HG03139 (cell line): Measurements from ENCODE around the gene PRKCSH.
A peak's percentile ranks its signal among the peaks of the same experiment; 100 is the strongest.
"Not testable (repeated sequence)": the region's sequence is repeated elsewhere in the genome, so short reads cannot be mapped to it uniquely, and the experiment has no call there.

Experiments used
- ATAC-seq: cut with Tn5 transposase; IDR thresholded peaks from one replicate; pipeline ENCODE4 v1.9.1; 2021; ENCODE audit not compliant: unreplicated experiment

The PRKCSH gene

DNA sequence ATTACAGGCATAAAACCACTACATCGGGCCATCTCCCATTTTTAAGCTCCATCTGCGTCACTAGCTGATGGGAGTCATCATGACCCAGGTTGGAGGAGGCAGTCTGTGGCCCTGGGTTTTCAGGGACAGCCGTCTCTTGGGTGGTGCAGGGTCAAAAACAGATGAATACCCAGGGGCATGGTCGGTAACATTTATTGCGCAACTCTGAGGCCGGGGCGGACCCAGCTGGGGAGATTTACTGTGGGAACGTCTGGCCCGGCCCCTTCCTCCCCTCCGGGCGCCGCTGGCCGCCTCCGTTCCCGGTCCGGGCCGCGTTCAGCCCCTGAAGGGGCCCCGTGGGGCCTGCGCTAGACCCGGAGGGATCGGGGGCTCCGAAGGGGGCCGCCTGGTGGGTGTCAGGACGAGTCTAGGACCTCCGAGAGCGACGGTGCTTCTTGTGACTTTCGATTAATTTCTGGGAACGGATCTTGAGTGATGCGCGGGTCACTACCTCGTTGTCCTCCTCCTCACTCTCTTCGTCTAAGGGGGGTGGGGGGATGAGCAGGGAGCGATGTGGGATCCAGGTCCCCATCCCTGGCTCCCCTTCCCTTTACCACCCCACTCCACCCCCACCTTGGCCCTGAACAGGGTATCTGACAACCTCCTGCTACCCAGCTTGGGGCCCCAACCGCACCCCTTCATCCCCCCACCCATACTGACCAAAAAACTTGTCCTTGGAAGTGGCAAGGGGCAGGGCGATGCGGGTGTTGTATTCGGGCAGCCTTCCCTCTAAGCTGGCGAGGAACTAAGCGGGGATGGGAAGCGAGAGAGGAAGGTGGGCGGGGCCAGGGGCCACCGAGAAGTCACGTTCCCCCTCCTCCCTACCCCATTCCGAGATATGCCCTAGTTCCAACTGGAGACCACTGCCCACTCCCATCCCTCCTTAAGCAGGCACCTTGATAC lies 14.7 kb upstream of the PRKCSH start:
- no peak for ATAC-seq

DNA sequence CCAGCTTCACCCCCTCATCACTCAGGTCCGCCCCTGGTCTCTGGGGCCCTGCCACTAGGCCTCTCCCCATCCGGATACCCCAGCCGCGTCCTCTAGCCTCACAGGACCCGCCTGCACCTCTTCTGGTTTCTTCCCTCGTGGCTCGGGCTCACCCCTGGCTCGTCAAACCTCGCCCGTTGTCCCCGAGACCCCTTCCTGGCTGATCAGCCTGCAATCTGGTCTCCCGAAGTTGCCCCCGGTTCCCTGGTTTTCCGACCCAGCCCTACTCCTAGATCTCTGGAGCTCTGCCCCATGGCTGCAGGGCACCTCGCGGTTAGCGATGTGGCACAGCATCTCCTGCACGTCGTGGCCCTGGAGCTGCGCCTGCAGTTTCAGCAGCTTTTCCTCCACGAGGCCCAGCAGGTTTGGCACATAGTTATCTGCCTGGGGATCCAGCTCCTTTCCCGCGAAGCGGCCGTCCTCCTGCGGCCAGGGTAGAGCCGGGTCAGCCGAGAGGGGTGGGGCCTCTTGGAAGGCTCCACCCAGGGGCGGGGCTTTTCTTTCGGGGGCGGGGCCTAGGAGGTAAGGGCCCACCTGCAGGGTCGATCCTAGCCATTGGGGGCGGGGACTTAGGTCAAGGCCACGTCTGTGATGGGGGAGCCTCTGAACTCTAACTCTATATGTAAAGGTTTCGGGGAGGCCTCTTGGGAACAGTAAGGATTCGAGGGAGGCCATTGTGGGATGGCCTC lies 13.9 kb upstream of the PRKCSH start:
- ATAC-seq, result peak; percentile 27

DNA sequence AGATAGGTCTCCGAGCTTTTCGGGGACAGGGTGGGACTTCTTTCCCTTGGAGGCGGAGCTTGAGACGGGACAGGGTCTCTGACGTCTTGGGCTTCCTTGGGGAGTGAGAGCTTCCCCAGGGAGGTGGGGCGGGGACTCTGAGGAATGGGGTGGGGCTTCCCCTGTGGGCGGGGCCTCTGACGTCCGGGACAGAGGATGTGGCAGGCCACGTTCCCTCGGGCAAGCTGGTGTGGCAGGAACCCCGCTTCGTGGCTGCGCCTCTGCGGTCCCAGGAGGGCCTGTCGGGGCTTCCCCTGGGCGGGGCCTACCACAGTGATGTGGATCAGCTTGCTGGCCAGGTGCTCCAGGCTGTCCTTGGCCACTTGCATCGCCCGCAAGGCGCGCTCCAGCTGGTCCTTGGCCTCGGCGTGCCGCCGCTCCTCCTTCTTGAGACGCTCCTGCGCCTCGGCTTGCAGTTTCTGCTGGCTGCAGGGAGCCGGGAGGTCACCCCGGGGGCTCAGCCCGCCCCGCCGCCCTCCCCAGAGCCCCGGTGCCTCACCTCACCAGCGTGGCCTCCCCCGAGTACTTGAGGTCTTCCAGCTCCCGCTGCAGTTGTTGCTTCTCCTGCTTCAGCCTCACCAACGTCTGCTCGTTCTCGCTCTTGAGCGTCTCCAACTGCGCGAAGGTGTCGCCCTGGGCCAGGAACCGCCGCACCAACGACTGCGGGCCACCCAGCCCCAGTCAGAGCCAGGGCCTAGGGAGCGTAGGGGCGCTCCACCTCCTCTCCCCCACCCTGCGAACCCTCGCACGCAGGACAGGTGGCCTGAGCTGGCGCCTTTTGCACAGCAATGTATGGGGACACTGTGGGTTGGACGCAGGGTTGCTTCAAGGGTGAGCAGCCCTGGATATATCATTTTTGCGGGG lies 13.0 kb upstream of the PRKCSH start:
- ATAC-seq, result peak; percentile 57

DNA sequence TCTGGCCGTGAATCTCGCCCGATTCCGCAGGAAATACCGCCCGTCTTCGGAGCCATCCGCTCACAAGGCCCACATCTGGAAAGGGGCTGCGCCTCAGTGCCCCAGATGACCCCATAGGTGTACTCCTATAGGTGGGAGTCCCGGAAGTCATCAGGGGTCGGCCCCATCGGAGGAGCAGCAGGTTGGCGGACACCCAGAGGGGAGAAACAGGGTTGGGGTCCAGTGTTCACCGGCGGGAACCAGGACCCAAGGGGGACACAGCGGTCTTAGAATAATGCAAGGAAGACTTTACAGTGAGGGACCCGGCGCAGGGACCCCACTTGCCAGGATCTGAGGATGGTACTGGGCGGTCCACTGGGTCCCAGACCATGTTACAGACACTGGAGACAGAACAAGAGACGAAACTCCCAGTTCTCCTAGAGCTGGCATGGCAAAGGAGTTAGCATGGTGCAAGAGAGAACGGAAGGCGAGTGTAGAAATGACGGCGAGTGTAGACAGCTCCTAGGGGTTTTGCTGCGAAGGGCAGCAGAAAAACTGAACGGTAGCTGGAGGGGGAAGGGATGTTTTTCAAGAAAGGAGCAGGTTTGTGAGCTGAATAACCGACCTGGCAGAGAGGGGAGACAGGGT lies 12.2 kb upstream of the PRKCSH start:
- no peak for ATAC-seq

DNA sequence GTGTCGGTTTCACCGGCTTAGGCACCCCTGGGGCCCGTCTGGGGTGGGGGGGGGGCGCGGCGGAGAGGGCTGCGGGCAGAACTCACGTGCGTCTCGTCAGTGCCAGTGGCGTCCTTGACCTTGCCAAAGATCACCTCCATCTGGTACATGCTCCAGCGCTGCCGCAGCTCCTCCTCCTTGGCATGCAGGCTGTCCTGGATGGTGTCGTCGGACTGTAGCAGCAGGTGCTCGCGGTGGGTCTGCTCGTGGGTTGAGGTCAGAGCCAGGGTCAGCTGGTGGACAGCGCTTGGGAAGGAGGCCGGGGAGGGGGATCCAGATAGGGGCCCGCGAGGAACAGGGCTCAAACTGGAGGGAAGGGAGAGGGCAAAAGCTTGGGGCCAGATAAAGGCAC lies 11.6 kb upstream of the PRKCSH start:
- ATAC-seq, result no peak

DNA sequence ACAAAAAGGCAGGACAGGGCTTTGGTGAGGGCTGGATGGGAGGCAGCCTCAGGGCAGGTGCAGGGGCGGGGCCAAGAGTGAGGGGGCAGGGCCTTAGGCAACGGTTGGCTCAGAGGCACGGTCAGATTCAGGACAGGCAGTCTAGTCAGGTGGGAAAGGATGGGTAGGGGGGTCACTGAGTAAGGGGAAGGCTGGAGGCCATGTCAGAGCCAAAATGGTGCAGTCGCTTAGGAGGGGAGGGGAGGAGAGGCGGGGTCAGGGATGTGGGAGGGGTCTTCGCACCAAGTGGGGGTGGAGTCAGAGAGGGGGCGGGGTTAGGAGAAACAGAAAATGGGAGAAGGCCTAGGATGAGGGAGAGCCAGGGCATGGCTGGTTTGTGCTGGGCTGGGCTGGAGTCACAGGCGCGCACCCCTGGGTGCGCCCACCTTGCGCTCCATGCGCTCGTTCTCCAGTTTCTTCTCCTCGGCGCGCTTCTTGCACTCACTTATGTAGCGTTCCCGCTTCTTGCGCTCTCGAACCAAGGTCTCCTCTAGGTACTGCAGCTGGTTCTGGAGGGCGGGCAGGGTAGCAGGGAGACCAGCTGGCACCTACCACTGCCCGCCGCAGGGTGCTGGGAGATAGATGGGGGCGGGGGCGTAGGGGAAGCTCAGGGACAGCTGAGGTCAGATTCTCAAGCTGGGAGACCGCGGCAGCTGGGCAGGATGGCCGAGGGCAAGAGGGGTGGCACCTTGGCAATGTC lies 9.5 kb upstream of the PRKCSH start:
- ATAC-seq, result no peak

DNA sequence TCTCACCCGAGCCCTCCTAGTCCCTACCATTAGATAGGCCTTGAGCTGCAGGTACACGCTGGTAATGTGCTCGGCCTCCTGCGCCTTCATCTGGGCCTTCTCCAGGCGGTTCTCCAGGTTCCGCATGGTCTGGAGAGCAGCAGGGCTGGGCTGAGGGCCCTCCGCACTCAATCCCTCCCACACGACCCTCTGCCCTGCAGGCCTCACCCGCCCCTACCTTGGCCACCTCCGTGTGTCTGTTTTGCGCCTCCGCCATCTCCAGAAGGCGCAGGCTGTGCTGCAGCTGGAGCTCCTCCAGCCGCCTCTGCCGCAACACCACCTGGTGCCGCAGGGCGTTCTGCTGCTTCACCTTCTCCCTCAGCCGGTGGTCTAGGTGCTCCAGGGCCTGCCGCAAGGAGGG lies 8.8 kb upstream of the PRKCSH start:
- ATAC-seq, result no peak

DNA sequence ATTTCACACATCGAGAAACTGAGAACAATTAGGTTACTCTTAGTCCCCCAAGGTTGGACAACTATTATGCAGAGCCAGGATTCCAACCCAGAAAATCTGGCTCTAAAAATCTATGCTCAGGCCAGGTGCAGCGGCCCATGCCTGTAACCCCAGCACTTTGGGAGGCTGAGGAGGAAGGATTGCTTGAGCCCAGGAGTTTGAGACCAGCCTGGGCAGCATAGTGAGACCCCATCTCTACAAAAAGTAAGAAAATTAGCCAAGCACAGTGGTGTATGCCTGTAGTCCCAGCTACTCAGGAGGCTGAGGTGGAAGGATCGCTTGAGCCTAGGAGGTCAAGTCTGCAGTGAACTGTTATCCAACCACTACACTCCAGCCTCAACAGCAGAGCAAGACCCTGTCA lies 1.9 kb upstream of the PRKCSH start:
- ATAC-seq, result not testable (repeated sequence)

DNA sequence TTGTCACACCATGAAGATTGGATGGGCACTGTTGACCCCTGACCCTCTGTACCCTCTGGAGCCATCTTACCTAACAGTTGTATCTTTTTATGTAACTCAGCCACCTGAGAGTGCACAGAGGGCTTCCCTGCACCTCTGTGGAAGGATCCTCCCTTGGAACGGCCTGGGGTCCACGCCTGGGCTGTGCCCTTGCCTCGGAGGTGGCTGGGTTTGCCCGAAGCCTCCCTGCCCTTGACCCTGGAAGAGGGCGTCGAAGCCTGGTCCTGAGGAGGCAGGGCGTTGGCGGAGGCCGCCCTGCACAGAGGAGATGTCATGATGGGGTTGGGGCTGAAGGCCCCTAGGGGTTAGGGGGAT lies 755 bp upstream of the PRKCSH start:
- no peak for ATAC-seq

DNA sequence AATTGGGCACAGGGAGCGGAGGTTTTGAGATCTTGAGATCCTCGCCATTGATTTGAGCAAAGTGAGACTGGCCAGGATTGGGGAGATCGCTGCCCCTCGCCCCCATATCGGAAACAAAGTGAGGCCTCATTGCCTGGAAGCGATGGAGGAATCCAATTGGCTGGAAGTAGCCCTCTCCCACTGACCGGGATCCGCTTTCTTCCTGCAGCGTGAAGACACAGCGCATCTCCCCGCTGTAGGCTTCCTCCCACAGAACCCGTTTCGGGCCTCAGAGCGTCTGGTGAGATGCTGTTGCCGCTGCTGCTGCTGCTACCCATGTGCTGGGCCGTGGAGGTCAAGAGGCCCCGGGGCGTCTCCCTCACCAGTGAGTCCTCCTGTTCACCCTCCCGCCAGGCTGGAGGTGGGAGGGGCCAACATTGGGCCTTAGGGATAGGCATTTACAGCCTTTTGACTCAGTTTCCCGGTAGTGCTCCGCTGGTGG lies 438 bp downstream of the PRKCSH start:
- ATAC-seq, result no peak

DNA sequence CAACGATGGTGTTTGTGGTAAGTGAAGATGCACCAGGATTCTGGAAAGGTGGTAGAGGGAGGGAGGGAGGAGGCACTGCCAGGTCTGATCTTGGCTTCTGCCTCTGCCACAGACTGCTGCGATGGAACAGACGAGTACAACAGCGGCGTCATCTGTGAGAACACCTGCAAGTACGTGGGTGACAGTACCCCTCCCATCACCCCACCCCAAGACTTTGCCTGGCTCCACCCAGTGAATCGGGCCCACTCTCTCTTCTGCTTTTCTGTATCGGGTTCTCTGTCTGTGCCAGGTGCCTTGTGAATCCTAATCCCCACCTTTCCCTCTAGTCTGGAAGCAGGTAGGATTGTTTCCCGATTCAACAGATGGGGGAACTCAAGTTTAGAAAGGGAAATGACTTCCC lies 2.5 kb downstream of the PRKCSH start:
- no peak for ATAC-seq

DNA sequence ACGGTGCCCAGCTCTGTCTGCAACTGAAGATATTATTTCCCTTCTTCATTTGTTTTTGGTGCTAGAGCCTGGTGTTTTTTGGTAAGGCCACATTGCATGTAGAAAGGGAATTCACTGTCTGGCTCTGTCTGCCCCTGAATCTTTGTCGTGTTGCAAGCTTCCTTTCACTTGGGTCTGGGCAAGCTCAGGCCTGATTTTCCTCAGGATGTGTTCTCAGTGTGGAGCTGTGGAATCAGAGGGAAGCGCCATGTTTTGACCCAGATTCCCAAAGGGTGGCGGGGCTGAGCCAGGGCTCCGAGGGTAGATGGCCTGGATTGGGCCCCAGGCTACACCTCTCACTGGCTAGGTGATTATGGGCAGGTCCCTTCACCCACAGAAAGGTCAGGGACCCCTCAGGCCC lies 8.6 kb downstream of the PRKCSH start:
- ATAC-seq, result no peak

DNA sequence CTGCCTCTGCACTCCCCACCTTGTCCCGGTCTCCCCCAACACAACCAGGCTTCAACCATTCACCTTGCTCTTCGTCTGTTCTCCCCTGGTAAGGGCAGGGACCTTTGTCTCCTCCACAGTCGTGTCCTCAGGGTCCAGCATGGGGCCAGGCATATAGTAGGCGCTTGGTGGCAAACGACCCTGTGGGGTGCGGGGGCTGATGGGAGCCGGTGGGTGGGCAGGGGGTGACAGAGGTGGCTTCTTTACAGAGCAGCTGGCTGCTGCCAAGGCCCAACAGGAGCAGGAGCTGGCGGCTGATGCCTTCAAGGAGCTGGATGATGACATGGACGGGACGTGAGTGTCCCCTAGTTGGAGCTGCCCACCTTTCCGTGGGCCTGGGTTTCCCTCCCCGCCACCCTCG lies 9.7 kb downstream of the PRKCSH start:
- no peak for ATAC-seq

DNA sequence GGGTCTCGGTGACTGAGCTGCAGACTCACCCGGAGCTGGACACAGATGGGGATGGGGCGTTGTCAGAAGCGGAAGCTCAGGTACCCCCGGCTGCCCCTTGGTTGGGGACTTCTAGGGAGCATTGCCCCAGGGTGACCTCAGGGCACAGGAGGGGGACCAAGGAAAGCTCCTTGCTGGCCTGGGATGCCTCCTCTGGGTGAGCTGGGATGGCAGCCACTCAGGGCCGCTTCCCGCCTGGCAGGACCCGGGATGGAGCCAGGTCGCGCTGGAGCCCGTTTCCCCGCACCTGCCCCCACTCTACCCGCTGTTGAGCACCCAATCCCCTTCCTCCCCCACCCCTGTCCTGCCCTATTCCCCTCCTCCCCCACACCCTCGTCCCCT lies 10.8 kb downstream of the PRKCSH start:
- ATAC-seq, result no peak

DNA sequence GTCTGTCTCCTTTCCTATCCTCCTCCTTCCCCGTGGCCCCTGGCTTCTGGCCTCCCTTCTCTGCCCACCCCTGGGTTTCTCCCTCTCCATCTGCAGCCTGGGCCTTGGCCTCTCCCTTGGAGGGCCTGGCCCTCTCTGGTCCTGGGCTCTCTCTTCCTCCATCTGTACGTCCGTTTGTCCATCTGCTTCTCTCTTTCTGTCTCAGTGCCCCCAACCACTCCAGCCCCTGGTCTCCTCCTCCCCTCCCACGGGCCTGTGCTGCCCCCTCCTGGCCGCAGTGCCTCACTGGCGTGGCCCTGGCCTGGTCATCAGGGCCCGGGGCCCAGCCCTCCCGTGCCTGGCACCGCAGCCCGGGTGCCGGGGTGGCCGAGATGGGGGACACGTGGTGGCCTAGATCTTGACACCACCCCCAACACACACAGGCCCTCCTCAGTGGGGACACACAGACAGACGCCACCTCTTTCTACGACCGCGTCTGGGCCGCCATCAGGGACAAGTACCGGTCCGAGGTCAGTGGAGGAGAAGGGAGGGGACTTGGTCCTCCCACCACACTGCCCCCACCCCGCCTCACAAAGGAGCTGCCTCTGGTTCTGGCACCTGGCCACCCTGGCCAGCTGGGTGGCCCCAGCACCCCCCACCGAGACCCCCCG lies 11.3 kb downstream of the PRKCSH start:
- no peak for ATAC-seq

DNA sequence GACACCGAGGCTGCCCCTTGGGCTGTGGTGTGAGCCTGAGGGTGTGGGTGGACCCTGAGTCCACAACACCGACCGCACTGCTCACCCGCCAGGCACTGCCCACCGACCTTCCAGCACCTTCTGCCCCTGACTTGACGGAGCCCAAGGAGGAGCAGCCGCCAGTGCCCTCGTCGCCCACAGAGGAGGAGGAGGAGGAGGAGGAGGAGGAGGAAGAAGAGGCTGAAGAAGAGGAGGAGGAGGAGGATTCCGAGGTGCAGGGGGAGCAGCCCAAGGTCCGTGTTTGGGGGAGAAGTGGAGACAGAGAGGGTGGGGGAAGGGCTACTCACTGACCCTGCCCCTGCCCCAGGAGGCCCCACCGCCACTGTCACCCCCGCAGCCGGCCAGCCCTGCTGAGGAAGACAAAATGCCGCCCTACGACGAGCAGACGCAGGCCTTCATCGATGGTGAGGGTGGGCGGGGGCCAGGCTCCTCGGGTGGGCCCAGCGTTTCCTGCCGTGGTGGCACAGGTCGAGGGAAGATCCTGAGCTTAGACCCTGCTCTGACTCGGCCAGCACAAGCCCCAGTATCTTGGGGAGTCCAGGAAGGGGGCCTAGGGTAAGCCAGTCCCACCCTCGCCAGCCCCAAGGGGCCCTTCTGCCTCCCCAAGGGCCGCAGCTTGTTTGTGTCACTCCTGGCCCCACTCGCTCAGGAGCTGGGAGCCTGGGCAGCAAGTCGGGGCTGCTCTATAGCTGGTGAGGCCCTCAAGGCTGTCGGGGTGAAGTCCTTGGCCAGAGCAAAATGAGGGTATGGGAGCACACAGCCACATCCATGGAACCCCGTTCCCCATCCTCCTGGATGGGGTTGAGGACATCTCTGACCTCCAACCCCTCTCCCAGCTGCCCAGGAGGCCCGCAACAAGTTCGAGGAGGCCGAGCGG lies 12.2 kb downstream of the PRKCSH start:
- no peak for ATAC-seq

DNA sequence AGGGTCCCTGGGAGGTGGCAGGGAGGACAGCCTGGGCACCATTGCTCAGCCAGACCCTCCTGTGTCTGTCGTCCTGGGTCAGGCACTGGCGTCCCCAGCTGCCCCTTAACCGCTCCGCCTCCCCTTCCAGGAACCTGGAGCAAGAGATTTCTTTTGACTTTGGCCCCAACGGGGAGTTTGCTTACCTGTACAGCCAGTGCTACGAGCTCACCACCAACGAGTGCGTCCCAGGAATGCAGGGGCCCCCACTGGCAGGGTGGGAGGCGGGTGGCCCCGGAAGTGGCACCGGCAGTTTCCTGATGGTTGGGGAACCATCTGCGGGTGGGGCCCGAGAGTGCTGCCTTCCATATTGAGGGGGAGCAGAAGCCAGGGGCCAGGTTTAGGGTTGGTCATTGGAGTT lies 13.0 kb downstream of the PRKCSH start:
- ATAC-seq, result no peak

DNA sequence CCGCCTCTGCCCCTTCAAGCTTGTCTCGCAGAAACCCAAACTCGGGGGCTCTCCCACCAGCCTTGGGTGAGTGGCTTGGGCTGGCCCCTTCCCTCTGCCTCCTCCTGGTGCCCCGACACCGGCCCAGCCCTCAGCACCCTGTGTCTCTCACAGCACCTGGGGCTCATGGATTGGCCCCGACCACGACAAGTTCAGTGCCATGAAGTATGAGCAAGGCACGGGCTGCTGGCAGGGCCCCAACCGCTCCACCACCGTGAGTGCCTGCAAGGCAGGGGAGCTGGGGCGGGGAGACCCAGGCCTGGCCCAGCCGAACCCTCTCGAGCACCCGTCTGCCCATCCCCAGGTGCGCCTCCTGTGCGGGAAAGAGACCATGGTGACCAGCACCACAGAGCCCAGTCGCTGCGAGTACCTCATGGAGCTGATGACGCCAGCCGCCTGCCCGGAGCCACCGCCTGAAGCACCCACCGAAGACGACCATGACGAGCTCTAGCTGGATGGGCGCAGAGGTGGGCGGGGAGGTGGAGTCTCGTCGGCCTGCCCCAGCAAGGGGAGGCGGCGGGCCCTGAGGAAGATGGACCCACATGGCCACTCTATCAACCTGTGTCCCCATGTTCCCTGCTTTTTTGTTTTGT lies 13.6 kb downstream of the PRKCSH start:
- no peak for ATAC-seq
